GM23338 (cell line): ENCODE data around the gene ASTL. TPM values are rescaled to one million over a fixed set of nuclear protein-coding genes. Genes with fewer than 3 reads are reported as not detected.

Experiments used
- ATAC-seq: fragments of 200-7000 bp; cut with Tn5 transposase; 3 replicates; pipeline ENCODE4 v1.9.1; 2020
- DNase-seq: peaks from one replicate; pipeline ENCODE4 v3.0.0-alpha.2; 2015; ENCODE audit warnings: low spot score
- H2AFZ ChIP-seq: fragments of 200-600 bp; sonication (generic); 2 replicates; pipeline ENCODE4 v1.8.0; 2016; ENCODE audit warnings: antibody characterized with exemption, mild to moderate bottlenecking, moderate library complexity
- H3F3A ChIP-seq: fragments of 200-600 bp; sonication (generic); replicated peaks from 2 replicates; pipeline ENCODE4 v1.8.0; 2017; ENCODE audit warnings: antibody characterized with exemption, mixed run types, low read depth
- H3K27ac ChIP-seq: fragments of 200-600 bp; sonication (generic); 2 replicates; pipeline ENCODE4 v1.6.1; 2016; ENCODE audit warnings: low read depth
- H3K27me3 ChIP-seq: fragments of 200-600 bp; sonication (generic); 2 replicates; pipeline ENCODE4 v1.8.0; 2016; ENCODE audit warnings: mild to moderate bottlenecking, mixed run types, moderate library complexity; ENCODE audit not compliant: insufficient read depth
- H3K36me3 ChIP-seq: fragments of 200-600 bp; sonication (generic); 2 replicates; pipeline ENCODE4 v1.8.0; 2016; ENCODE audit warnings: mild to moderate bottlenecking; ENCODE audit not compliant: insufficient read depth
- H3K4me1 ChIP-seq: fragments of 200-600 bp; sonication (generic); 2 replicates; pipeline ENCODE4 v1.8.0; 2016; ENCODE audit warnings: mild to moderate bottlenecking, moderate library complexity; ENCODE audit not compliant: insufficient read depth
- H3K4me2 ChIP-seq: fragments of 200-600 bp; sonication (generic); 2 replicates; pipeline ENCODE4 v1.7.1; 2017; ENCODE audit warnings: mixed run types
- H3K4me3 ChIP-seq: fragments of 200-600 bp; sonication (generic); 2 replicates; pipeline ENCODE4 v1.6.1; 2016; ENCODE audit warnings: mixed run types
- H3K79me2 ChIP-seq: fragments of 200-600 bp; sonication (generic); replicated peaks from 2 replicates; pipeline ENCODE4 v1.8.0; 2017; ENCODE audit warnings: mild to moderate bottlenecking; ENCODE audit not compliant: insufficient read depth
- H3K9me2 ChIP-seq: fragments of 200-600 bp; sonication (generic); 2 replicates; pipeline ENCODE4 v1.8.0; 2017; ENCODE audit not compliant: insufficient read depth
- H4K20me1 ChIP-seq: fragments of 200-600 bp; sonication (generic); replicated peaks from 2 replicates; pipeline ENCODE4 v1.8.0; 2017; ENCODE audit warnings: mild to moderate bottlenecking; ENCODE audit not compliant: insufficient read depth
- H3K27ac Mint-ChIP-seq: 2 replicates; pipeline ENCODE4 v1.8.0; 2020; ENCODE audit warnings: inconsistent platforms, mild to moderate bottlenecking, moderate library complexity, mixed read lengths
- H3K27me3 Mint-ChIP-seq: 3 replicates; pipeline ENCODE4 v1.8.0; 2022; ENCODE audit warnings: low read depth, mild to moderate bottlenecking, moderate library complexity, mixed read lengths, inconsistent platforms; ENCODE audit not compliant: insufficient read depth, poor library complexity
- H3K36me3 Mint-ChIP-seq: 3 replicates; pipeline ENCODE4 v1.8.0; 2021; ENCODE audit warnings: low read depth, mild to moderate bottlenecking, inconsistent platforms, moderate library complexity, mixed read lengths
- H3K4me1 Mint-ChIP-seq: 3 replicates; pipeline ENCODE4 v1.8.0; 2020; ENCODE audit warnings: mild to moderate bottlenecking, inconsistent platforms, mixed read lengths
- H3K4me3 Mint-ChIP-seq: 3 replicates; pipeline ENCODE4 v1.8.0; 2021; ENCODE audit warnings: moderate library complexity, mild to moderate bottlenecking, inconsistent platforms, mixed read lengths
- H3K9me3 Mint-ChIP-seq: 3 replicates; pipeline ENCODE4 v1.8.0; 2020; ENCODE audit warnings: moderate library complexity, mild to moderate bottlenecking, inconsistent platforms, mixed read lengths
- CREB1 ChIP-seq: fragments of 250-450 bp; sonication (Bioruptor Pico); IDR thresholded peaks from 2 replicates; pipeline ENCODE4 v1.5.0; 2020; ENCODE audit warnings: low read depth, mild to moderate bottlenecking, moderate library complexity
- EZH2phosphoT487 ChIP-seq: fragments of 200-600 bp; sonication (generic); IDR thresholded peaks from one replicate; pipeline ENCODE4 v1.8.1; 2018; ENCODE audit warnings: antibody characterized with exemption; ENCODE audit not compliant: unreplicated experiment
- JUNB ChIP-seq: IDR thresholded peaks from one replicate; pipeline ENCODE4 v1.6.1; 2016; ENCODE audit warnings: antibody characterized with exemption; ENCODE audit not compliant: unreplicated experiment
- NANOG ChIP-seq: IDR thresholded peaks from 2 replicates; pipeline ENCODE4 v1.6.1; 2016; ENCODE audit warnings: antibody characterized with exemption, borderline replicate concordance
- POLR2AphosphoS5 ChIP-seq: IDR thresholded peaks from 2 replicates; pipeline ENCODE4 v1.6.1; 2016; ENCODE audit warnings: antibody characterized with exemption, low read depth
- STAT1 ChIP-seq: IDR thresholded peaks from one replicate; pipeline ENCODE4 v1.6.1; 2016; ENCODE audit warnings: antibody characterized with exemption; ENCODE audit not compliant: unreplicated experiment
- ZNF114 ChIP-seq: fragments of 250-450 bp; sonication (Bioruptor Pico); IDR thresholded peaks from 2 replicates; pipeline ENCODE4 v1.5.0; 2020; ENCODE audit warnings: mild to moderate bottlenecking, moderate library complexity
- ZNF462 ChIP-seq: fragments of 250-450 bp; sonication (Bioruptor Pico); IDR thresholded peaks from 2 replicates; pipeline ENCODE4 v1.5.0; 2020; ENCODE audit warnings: mild to moderate bottlenecking, moderate library complexity
- polyA plus RNA-seq: library from polyadenylated mRNA; unstranded; fragments of >200 nt; fragmentation: Nextera tagmentation; extraction: Ambion mirVana; gene quantifications from 2 replicates; pipeline ENCODE4 v1.2.1, GENCODE V29; 2016
- total RNA-seq: library from RNA; depleted of rRNA; stranded (reverse); fragments of >200 nt; shearing (Covaris generic); gene quantifications from 2 replicates; pipeline ENCODE4 v1.2.3, GENCODE V29; 2014

ASTL gene
- total and polyA plus RNA-seq, 2 experiments from 2014 or later = 0.23 TPM; not detected in 1

- no peaks in the 10 kb centered on the region for H3K79me2 ChIP-seq
Observed at GRCh38 chr2:96134421-96134820, 3.9 kb downstream of the ASTL start.

More at GRCh38 chr2:96134421-96134820, 3.9 kb downstream of the ASTL start:
- Histone ChIP-seq H3K4me3 (no peak overlapping the region), H3F3A (0 out of 2 replicates have a peak, but pooled peaks cover 4% of the 10 kb centered on the region), H3K4me1 (peaks cover 10% of the 10 kb centered on the region; the same call in 1 of the 2 replicates), H2AFZ (no peak overlapping the region), H3K36me3 (no peaks in the 10 kb centered on the region), H3K27ac (no peak overlapping the region), H3K4me2 (no peak overlapping the region), H3K9me2 (no peaks in the 10 kb centered on the region), H4K20me1 (no peaks in the 10 kb centered on the region), H3K27me3 (no peaks in the 10 kb centered on the region)
- H3K9me3 Mint-ChIP-seq = no peaks in the 10 kb centered on the region
- H3K27ac Mint-ChIP-seq = no peak overlapping the region
- H3K36me3 Mint-ChIP-seq = no peaks in the 10 kb centered on the region
- H3K4me1 Mint-ChIP-seq = peaks cover 10% of the 10 kb centered on the region
- no peak for ATAC-seq
- H3K27me3 Mint-ChIP-seq = peaks cover 8% of the 10 kb centered on the region
- TF ChIP-seq POLR2AphosphoS5 (no peak), NANOG (no peak), ZNF114 (CRISPR knock-in tag) (no peak), ZNF462 (CRISPR knock-in tag) (no peak), JUNB (no peak), CREB1 (CRISPR knock-in tag) (no peak), EZH2phosphoT487 (no peak), STAT1 (no peak)
- no peak for DNase-seq
- H3K4me3 Mint-ChIP-seq = no peak overlapping the region
